HUES64 (cell line): ENCODE results near the gene SHD.
A peak's percentile ranks its signal among the peaks of the same experiment; 100 is the strongest.

Source experiments
- H3K27ac ChIP-seq: 2 replicates; pipeline ENCODE4 v1.7.0; 2013; ENCODE audit warnings: low read depth, low read length, inconsistent platforms
- H3K27me3 ChIP-seq: 2 replicates; pipeline ENCODE4 v1.6.1; 2013; ENCODE audit warnings: mild to moderate bottlenecking, low read length; ENCODE audit not compliant: insufficient read depth
- H3K36me3 ChIP-seq: 2 replicates; pipeline ENCODE4 v1.6.1; 2013; ENCODE audit warnings: mild to moderate bottlenecking, low read length; ENCODE audit not compliant: insufficient read depth
- H3K4me1 ChIP-seq: 2 replicates; pipeline ENCODE4 v1.6.1; 2013; ENCODE audit warnings: mild to moderate bottlenecking, low read length, moderate library complexity; ENCODE audit not compliant: insufficient read depth
- H3K4me3 ChIP-seq: 2 replicates; pipeline ENCODE4 v1.5.1; 2013; ENCODE audit warnings: mild to moderate bottlenecking, low read length, moderate library complexity
- H3K9ac ChIP-seq: 2 replicates; pipeline ENCODE4 v1.6.1; 2013; ENCODE audit warnings: mild to moderate bottlenecking, low read depth, low read length
- H3K9me3 ChIP-seq: 2 replicates; pipeline ENCODE4 v1.6.1; 2013; ENCODE audit warnings: low read depth, low read length; ENCODE audit not compliant: insufficient read depth
- WGBS: fragments of 150-250, 120-280 bp; methylation state at CpG from one replicate; pipeline ENCODE4 v1.1.7; 2013; ENCODE audit warnings: missing lambda C conversion rate; 5-methylcytosine and 5-hydroxymethylcytosine counted together

The SHD gene

DNA sequence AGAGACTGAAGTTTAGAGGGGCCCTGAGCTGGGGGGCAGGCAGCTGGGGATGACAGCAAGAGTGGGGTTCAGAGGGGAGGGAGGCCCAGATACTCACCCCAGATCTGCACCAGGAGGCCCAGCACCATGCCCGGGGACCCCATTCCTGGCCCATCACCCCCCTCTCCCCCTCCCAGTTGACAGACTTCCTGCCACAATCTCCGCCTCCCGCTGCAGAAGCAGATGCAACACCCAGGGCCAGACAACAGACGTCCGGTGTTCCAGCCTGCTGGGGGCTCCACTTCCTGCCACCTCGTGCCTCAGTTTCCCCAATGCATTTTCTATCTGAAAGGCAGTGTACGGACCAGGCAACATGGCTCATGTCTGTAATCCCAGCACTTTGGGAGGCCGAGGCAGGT lies 23.2 kb downstream of the SHD start, which contains the start of gene TMIGD2:
TMIGD2 (minus strand) TSS at position 147 of the 398 bp plus-strand sequence; CDS start at position 143, 4 bp downstream.
- WGBS = 80% methylated on average over 8 of the region's 8 CpGs
- H3K9ac ChIP-seq = no peak within 1 kb of the TSS
- H3K4me1 ChIP-seq = peaks cover 9% of the 10 kb centered on the region
- no peaks in the 10 kb centered on the region for H3K27me3 ChIP-seq
- H3K36me3 ChIP-seq = peaks cover 11% of the 10 kb centered on the region
- H3K9me3 ChIP-seq = no peaks in the 10 kb centered on the region
- H3K27ac ChIP-seq = no peak within 1 kb of the TSS
- no peak within 1 kb of the TSS for H3K4me3 ChIP-seq

DNA sequence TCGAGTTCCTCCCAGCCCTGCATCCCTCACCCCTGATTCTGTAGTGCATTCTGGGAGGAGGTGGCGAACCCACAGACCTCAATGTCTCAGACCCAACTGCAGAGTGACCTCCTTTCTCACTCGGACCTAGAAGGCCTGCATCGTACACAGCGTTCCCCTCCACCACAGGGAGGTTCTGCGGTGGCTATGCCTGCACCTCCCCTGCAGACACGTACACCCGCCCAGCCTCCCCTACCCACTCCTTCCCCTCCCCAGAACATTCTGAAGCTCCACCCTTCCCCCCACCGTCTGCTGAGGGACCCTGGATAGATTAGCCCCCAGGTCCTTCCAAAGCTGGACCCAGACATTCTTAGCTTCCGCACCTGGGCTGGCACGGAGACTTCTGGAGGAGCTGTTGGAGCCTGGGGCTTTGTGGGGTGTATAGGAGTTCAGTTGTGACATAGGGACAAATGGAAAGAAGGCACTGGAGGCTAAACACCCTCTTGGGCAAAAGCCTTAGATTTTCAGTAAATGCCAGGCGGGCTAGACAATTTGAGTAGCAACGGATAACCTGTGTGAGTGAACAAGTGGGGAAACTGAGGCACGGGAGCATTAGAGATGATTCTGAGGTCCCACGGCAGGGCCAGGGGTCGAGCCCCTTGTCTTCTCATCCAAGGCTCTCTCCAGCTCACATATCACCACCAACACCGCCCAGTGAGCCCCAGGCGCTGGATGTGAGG lies 24.9 kb downstream of the SHD start:
- WGBS = 64% methylated on average over 18 of the region's 18 CpGs
- peaks cover 9% of the 10 kb centered on the region for H3K4me1 ChIP-seq
- H3K36me3 ChIP-seq = peaks cover 21% of the 10 kb centered on the region
- H3K27ac ChIP-seq = no peak overlapping the region
- H3K4me3 ChIP-seq = peak overlapping the region; percentile 43
- no peak overlapping the region for H3K9ac ChIP-seq
- H3K9me3 ChIP-seq = no peaks in the 10 kb centered on the region
- H3K27me3 ChIP-seq = no peaks in the 10 kb centered on the region

DNA sequence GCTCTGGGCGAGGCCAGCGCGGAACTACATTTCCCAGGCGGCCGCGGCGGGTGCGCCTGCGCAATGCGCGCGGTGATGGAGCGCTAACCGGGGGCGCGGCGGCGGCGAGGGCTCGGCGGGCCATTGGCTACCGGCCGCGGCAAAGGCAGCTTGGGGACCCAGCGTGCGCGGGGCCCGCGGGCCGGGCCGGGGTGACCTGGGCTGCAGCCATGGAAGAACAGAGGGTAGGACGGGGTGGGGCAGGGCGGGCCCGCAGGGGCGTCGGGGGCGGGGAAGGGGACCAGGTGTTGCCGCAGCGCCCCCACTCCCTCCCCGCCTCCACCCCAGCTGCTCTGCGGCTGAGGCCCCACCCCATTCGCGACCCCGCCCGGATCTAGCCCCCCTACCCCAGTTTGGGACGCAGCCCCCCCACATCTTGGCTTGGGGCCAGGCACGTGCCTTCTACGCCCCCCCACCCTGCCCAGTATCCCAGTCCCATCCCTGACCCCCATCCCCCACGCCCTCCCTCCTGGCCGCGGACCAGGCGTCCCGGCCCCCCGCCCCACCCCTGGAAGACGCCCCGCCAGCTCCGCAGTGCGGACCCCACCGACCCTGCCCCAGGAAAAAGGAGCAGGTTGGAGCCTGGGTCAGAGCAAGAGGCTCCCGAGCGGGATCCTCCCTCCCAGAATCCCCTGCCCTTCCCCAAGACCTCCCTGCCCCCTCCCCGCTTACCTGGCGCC lies 25.6 kb downstream of the SHD start, which contains the start of gene FSD1:
FSD1 (plus strand) TSS at position 61 of the 719 bp plus-strand sequence; CDS start at position 210, 149 bp downstream.
- Histone ChIP-seq H3K4me3 (peak within 1 kb of the TSS; percentile 43), H3K36me3 (peaks cover 26% of the 10 kb centered on the region), H3K27me3 (no peaks in the 10 kb centered on the region), H3K9ac (no peak within 1 kb of the TSS), H3K9me3 (no peaks in the 10 kb centered on the region), H3K4me1 (peaks cover 9% of the 10 kb centered on the region), H3K27ac (no peak within 1 kb of the TSS)
- 2% methylated on average over 59 of the region's 63 CpGs for WGBS

DNA sequence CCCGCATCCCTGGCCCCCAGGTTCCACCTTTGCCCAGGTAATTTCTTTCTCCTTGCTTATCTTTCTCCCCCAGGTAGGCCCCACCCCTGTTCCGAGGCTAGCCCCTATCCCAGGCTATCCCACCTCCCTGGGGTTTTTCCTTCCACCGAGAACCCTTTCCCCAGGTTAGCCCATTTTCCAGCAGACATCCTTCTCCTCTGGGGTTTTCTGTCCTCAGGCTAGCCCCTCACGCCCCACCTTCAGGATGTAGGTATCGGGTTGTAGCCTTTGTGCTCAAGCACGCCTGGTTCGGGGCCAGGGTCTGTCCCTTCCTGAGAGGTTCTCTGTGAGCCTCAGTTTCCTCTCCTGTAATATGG lies 26.2 kb downstream of the SHD start:
- H3K27ac ChIP-seq = no peak overlapping the region
- peaks cover 30% of the 10 kb centered on the region for H3K36me3 ChIP-seq
- no peaks in the 10 kb centered on the region for H3K27me3 ChIP-seq
- no peak overlapping the region for H3K9ac ChIP-seq
- 76% methylated on average over 7 of the region's 7 CpGs for WGBS
- no peaks in the 10 kb centered on the region for H3K9me3 ChIP-seq
- peaks cover 9% of the 10 kb centered on the region for H3K4me1 ChIP-seq
- H3K4me3 ChIP-seq = peak overlapping the region; percentile 43; the same call in 1 of the 2 replicates

DNA sequence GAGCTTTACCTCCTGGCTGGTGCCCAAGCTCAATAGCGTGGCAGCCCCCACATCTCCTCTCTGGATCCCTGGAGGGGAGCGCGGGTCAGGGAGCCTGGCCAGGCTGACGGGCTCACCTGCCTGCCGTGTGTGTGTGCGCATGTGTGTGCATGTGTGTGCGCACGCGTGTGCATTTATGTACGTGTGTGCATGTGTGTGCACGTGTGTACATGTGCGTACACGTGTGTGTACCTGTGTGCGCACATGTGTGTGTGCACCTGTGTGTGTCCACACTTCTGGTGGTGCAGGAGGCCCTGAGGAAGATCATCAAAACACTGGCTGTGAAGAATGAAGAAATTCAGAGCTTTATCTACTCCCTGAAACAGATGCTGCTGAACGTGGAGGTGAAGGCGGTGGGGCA lies 26.6 kb downstream of the SHD start:
- Histone ChIP-seq H3K9ac (no peak overlapping the region), H3K4me3 (no peak overlapping the region), H3K27ac (no peak overlapping the region), H3K36me3 (peaks cover 34% of the 10 kb centered on the region), H3K4me1 (peaks cover 9% of the 10 kb centered on the region), H3K27me3 (no peaks in the 10 kb centered on the region), H3K9me3 (no peaks in the 10 kb centered on the region)
- WGBS = 92% methylated on average over 16 of the region's 16 CpGs

DNA sequence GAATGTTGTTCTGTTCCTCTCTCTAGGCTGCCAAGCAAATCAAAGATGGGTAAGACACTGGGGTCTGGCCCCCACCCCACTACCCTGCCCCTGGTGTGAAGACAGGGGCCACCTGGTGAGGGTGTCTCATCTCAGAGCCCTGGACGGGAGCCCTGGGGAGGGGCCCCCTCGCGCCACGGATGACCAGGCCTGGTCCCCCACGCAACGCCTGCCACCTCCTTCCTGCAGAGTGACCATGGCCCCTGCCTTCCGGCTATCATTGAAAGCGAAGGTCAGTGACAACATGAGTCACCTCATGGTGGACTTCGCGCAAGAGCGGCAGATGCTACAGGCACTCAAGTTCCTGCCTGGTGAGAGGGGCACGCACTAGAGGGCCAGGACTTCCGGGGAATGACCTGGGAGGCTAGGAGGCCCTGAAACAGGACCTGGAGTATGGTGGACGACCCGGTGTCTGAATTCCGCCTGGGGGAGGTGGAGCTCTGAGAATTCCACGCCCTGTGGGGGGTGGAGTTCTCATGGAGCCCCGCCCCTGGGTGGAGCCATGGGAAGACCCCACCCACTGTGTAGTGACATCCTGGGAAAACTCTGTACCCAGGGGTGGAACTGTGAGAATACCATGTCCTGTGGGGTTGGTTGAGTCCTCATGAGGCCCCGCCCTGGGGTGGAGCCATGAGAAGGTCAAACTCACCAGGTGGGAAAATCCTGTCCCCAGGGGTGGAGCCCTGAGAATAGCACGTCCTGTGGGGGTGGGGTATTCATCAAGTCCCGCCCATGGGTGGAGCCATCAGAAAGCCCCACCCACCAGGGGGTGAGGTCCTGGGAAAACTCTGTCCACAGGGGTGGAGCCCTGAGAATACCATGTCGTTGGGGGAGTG lies 31.4 kb downstream of the SHD start:
- 93% methylated on average over 22 of the region's 22 CpGs for WGBS
- H3K36me3 ChIP-seq = peaks cover 66% of the 10 kb centered on the region

DNA sequence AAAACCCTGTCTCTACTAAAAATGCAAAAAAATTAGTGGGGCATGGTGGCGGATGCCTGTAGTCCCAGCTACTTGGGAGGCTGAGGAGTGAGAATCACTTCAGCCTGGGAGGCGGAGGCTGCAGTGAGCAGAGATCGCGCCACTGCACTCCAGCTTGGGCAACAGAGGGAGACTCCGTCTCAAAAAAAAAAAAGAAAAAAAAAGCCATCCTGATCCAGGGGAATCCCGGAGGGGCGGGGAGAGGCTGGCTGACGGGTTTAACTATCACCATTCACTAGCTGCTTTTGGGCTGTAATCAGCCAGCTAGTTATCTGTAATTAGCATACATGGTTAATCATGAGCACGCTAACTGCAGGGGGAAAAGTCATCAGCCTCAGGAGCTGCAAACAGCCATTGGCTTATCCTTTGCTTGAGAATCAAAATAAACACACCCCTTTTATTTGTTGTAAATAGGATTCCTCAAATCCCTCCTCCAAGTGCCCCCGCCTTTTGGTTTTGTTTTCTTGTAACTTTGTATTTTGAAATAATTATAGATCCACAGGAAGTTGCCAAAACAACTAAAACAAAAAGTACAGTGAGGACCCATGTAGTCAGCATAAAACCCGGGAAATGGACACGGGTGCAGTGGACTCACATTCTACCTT lies 34.9 kb downstream of the SHD start:
- 90% methylated on average over 11 of the region's 12 CpGs for WGBS
- Histone ChIP-seq H3K27me3 (no peaks in the 10 kb centered on the region), H3K4me3 (no peak overlapping the region), H3K27ac (no peak overlapping the region), H3K9ac (no peak overlapping the region), H3K36me3 (peaks cover 66% of the 10 kb centered on the region), H3K4me1 (no peaks in the 10 kb centered on the region), H3K9me3 (0 out of 2 replicates have a peak, but pooled peaks cover 1% of the 10 kb centered on the region)

More for the DNA sequence above, 31.4 kb downstream of the SHD start:
- Histone ChIP-seq H3K27me3 (no peaks in the 10 kb centered on the region), H3K9ac (no peak overlapping the region), H3K4me3 (no peak overlapping the region), H3K27ac (no peak overlapping the region), H3K4me1 (no peaks in the 10 kb centered on the region), H3K9me3 (no peaks in the 10 kb centered on the region)

DNA sequence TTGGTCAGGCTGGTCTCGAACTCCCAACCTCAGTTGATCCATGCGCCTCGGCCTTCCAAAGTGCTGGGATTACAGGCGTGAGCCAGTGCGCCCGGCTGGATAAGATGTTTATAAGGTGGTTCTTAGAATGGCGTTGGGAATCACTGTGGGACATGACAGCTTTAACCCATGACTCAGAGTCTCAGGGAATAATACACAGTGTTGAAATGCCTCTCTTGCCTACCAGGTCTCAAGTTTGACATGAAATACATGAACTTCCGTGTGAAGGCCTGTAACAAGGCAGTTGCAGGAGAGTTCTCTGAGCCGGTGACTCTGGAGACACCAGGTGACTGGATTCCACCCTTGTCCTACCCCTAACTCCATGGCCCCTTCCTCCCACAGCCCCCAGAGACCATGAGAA lies 37.9 kb downstream of the SHD start:
- Histone ChIP-seq H3K4me3 (no peak overlapping the region), H3K27me3 (no peaks in the 10 kb centered on the region)
- WGBS = 96% methylated on average over 9 of the region's 9 CpGs

DNA sequence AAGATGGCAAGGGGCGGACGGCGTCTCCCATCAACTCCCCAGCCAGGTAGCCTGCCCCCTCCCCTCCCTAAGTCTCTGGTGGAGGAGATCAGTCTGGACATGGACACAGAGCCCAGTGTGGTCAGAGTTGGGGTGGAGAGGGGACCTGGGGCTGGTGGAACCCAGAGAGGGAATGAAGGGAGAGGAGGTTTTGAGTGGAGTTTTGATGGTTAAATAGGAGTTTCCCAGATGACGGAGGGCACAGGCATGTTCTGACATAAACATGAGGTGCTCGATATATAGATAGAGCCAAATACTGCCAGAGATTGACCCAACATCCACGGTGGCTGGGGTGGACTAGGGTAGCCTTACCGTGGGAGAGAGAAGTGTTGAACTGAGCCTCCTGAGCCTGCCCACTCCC lies 39.4 kb downstream of the SHD start:
- Histone ChIP-seq H3K9ac (no peak overlapping the region), H3K4me1 (no peaks in the 10 kb centered on the region), H3K27me3 (no peaks in the 10 kb centered on the region), H3K36me3 (peaks cover 41% of the 10 kb centered on the region), H3K27ac (no peak overlapping the region), H3K9me3 (peaks cover 15% of the 10 kb centered on the region; the same call in 1 of the 2 replicates), H3K4me3 (no peak overlapping the region)
- WGBS = 96% methylated on average over 7 of the region's 7 CpGs

More for the DNA sequence above, 37.9 kb downstream of the SHD start:
- Histone ChIP-seq H3K27ac (no peak overlapping the region), H3K9me3 (peaks cover 15% of the 10 kb centered on the region; the same call in 1 of the 2 replicates), H3K36me3 (peaks cover 52% of the 10 kb centered on the region), H3K9ac (no peak overlapping the region), H3K4me1 (no peaks in the 10 kb centered on the region)

DNA sequence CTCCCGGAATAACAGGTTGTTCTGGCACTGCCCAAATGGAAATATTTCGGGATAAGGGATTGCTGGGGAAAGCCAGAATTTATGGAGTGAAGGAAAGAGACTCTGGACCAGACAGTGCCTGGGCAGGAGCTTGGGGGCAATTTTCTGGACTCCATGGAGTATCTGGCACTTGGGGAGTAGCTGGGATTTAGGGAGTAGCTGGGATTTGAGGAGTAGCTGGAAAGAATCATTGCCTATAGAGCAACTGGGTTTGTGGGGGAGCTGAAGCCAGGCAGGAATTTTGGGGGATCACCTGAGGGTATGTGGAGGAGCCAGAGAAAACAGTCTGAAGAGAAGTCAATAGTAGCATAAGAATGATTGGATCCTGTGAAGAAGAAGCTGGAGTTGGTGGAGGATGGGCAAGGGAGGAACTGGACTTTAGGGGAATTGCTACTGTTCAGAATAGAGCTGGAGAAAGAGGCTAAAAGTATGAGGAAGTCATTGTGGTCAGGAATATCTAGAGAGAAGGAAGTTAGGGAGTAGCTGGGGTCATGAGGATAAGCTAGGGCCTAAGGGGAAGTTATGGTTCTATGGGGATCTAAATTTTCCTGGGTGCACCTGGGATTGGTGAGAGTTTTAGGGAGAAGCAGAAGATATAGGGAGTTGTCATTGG lies 40.1 kb downstream of the SHD start:
- no peak overlapping the region for H3K27ac ChIP-seq

More for the DNA sequence above, 40.1 kb downstream of the SHD start:
- Histone ChIP-seq H3K36me3 (peaks cover 43% of the 10 kb centered on the region), H3K4me1 (no peaks in the 10 kb centered on the region), H3K27me3 (no peaks in the 10 kb centered on the region), H3K9me3 (peaks cover 15% of the 10 kb centered on the region; the same call in 1 of the 2 replicates), H3K4me3 (no peak overlapping the region), H3K9ac (no peak overlapping the region)
- 96% methylated on average over 2 of the region's 2 CpGs for WGBS
